ENCODE data around the gene HMCN2. TPM values are rescaled to one million over a fixed set of nuclear protein-coding genes. Genes with fewer than 3 reads are reported as not detected.

The HMCN2 gene
- total RNA-seq, 6 donors from 2014 or later: 0.76 to 7.3 (median 1.5) TPM

GRCh38 chr9:130267930-130268329 is 2.4 kb downstream of the HMCN2 start:
- peak overlapping the region in 1 of 4 donors; percentile 11 for H3K27ac ChIP-seq
- H3K4me1 ChIP-seq: peaks cover 7 to 22% (median 15%) of the 10 kb centered on the region in 4 donors
- no peak for TF ChIP-seq CTCF (IDR thresholded peaks at IDR 0.05)
- TF ChIP-seq POLR2A (IDR thresholded peaks at IDR 0.05): no peak
- no peak for TF ChIP-seq EP300 (IDR thresholded peaks at IDR 0.05)
- no peak for TF ChIP-seq POLR2AphosphoS5 (IDR thresholded peaks at IDR 0.05)
- DNase-seq (no peak), ATAC-seq (ENCODE audit: low FRiP score in 2 of 2) (peak in 1 of 2 donors; percentile 44)
- no peaks in the 10 kb centered on the region for H3K36me3 ChIP-seq
- WGBS, 2 donors: 86 to 90% methylated on average over 4 to 5 of the region's 5 CpGs
- no peaks in the 10 kb centered on the region for H3K9me3 ChIP-seq
- H3K4me3 ChIP-seq: no peak overlapping the region
- peaks cover 0 to 26% (median 13%) of the 10 kb centered on the region in 4 donors for H3K27me3 ChIP-seq

- Histone ChIP-seq H3K36me3 (no peaks in the 10 kb centered on the region), H3K27me3 (peaks cover 0 to 26% (median 13%) of the 10 kb centered on the region in 4 donors), H3K4me1 (peaks cover 7 to 22% (median 15%) of the 10 kb centered on the region in 4 donors), H3K27ac (peak overlapping the region in 2 of 4 donors; percentile 12 to 32), H3K4me3 (no peak overlapping the region), H3K9me3 (no peaks in the 10 kb centered on the region)
- DNase-seq (no peak), ATAC-seq (ENCODE audit: low FRiP score in 2 of 2) (no peak)
- TF ChIP-seq CTCF (IDR thresholded peaks at IDR 0.05) (no peak), POLR2A (IDR thresholded peaks at IDR 0.05) (no peak), POLR2AphosphoS5 (IDR thresholded peaks at IDR 0.05) (no peak), EP300 (IDR thresholded peaks at IDR 0.05) (no peak)
- WGBS, 2 donors: 37 to 40% methylated on average over 16 of the region's 16 CpGs
Observed at GRCh38 chr9:130268521-130269211, 3.1 kb downstream of the HMCN2 start.

GRCh38 chr9:130271473-130271872 is 5.9 kb downstream of the HMCN2 start:
- no peak for TF ChIP-seq CTCF (IDR thresholded peaks at IDR 0.05)
- peak in 1 of 2 donors; percentile 33 for TF ChIP-seq POLR2AphosphoS5 (IDR thresholded peaks at IDR 0.05)
- Histone ChIP-seq H3K27ac (peak overlapping the region in 3 of 4 donors; percentile 38 to 45 (median 40)), H3K36me3 (no peaks in the 10 kb centered on the region), H3K4me3 (no peak overlapping the region), H3K4me1 (peaks cover 0 to 10% (median under 1%) of the 10 kb centered on the region in 4 donors), H3K9me3 (no peaks in the 10 kb centered on the region), H3K27me3 (peaks cover 0 to 3% (median 2%) of the 10 kb centered on the region in 4 donors)
- DNase-seq: no peak
- ATAC-seq (ENCODE audit: low FRiP score in 2 of 2): no peak
- 55 to 68% methylated on average over 6 of the region's 6 CpGs for WGBS, 2 donors

GRCh38 chr9:130275156-130275555 is 9.6 kb downstream of the HMCN2 start:
- no peaks in the 10 kb centered on the region for H3K36me3 ChIP-seq
- no peaks in the 10 kb centered on the region for H3K4me1 ChIP-seq
- DNase-seq: no peak
- H3K9me3 ChIP-seq: no peaks in the 10 kb centered on the region
- WGBS, 2 donors: 82 to 90% methylated on average over 9 of the region's 9 CpGs
- no peak overlapping the region for H3K4me3 ChIP-seq
- no peak overlapping the region for H3K27ac ChIP-seq
- H3K27me3 ChIP-seq: no peaks in the 10 kb centered on the region
- ATAC-seq (ENCODE audit: low FRiP score in 2 of 2): no peak
- TF ChIP-seq CTCF (IDR thresholded peaks at IDR 0.05) (no peak), POLR2AphosphoS5 (IDR thresholded peaks at IDR 0.05) (no peak), POLR2A (IDR thresholded peaks at IDR 0.05) (no peak), EP300 (IDR thresholded peaks at IDR 0.05) (no peak)

- WGBS, 2 donors: 61 to 63% methylated on average over 3 of the region's 3 CpGs
- no peak for TF ChIP-seq EP300 (IDR thresholded peaks at IDR 0.05)
- TF ChIP-seq CTCF (IDR thresholded peaks at IDR 0.05): no peak
- no peak for TF ChIP-seq POLR2A (IDR thresholded peaks at IDR 0.05)
- no peak for TF ChIP-seq POLR2AphosphoS5 (IDR thresholded peaks at IDR 0.05)
- Histone ChIP-seq H3K36me3 (no peaks in the 10 kb centered on the region), H3K9me3 (no peaks in the 10 kb centered on the region), H3K27me3 (no peaks in the 10 kb centered on the region), H3K4me3 (no peak overlapping the region), H3K27ac (no peak overlapping the region), H3K4me1 (no peaks in the 10 kb centered on the region)
- DNase-seq (no peak), ATAC-seq (ENCODE audit: low FRiP score in 2 of 2) (no peak)
Observed at GRCh38 chr9:130276121-130276520, 10.6 kb downstream of the HMCN2 start.

All from upper lobe of left lung (tissue), 6 donors.